ENCODE data around the gene DSTYK. TPM values are rescaled to one million over a fixed set of nuclear protein-coding genes. Genes with fewer than 3 reads are reported as not detected.
A peak's percentile ranks its signal among the peaks of the same experiment; 100 is the strongest.

Gene DSTYK, protein sequence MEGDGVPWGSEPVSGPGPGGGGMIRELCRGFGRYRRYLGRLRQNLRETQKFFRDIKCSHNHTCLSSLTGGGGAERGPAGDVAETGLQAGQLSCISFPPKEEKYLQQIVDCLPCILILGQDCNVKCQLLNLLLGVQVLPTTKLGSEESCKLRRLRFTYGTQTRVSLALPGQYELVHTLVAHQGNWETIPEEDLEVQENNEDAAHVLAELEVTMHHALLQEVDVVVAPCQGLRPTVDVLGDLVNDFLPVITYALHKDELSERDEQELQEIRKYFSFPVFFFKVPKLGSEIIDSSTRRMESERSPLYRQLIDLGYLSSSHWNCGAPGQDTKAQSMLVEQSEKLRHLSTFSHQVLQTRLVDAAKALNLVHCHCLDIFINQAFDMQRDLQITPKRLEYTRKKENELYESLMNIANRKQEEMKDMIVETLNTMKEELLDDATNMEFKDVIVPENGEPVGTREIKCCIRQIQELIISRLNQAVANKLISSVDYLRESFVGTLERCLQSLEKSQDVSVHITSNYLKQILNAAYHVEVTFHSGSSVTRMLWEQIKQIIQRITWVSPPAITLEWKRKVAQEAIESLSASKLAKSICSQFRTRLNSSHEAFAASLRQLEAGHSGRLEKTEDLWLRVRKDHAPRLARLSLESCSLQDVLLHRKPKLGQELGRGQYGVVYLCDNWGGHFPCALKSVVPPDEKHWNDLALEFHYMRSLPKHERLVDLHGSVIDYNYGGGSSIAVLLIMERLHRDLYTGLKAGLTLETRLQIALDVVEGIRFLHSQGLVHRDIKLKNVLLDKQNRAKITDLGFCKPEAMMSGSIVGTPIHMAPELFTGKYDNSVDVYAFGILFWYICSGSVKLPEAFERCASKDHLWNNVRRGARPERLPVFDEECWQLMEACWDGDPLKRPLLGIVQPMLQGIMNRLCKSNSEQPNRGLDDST
- total RNA-seq, result 18.3 TPM

DNA sequence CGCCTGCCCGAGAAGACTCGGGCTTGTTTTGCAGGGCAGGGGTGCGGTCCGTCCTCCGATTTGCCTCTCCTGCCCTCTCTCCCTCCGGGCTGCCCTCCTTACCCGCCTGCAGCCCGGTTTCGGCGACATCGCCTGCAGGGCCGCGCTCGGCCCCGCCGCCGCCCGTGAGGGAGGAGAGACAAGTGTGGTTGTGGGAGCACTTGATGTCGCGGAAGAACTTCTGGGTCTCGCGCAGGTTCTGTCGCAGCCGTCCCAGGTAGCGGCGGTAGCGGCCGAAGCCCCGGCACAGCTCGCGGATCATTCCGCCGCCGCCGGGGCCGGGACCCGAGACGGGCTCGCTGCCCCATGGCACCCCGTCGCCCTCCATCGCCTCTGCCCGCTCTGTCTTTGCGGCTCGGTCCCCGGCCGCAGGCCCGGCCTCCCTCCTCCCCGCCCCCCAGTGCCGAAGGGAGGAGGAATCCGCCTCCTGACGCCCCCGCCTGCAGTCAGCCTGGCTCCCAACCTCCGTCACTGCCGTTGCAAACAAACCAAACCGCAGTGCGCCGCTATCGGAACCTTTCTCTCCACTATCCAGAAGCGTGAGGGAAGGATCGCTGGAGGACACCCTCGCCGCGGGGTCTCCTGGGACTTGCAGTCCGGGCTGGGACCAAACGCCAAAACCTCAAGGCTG, at the start of gene DSTYK:
TSS of gene DSTYK (minus strand) at position 534 of the 670 bp plus-strand sequence. CDS start at position 367, 167 bp downstream.
- FAIRE-seq (no peak), DNase-seq (ENCODE audit: low spot score in 2 of 2) (peak; percentile 86 to 90)

- DNase-seq (ENCODE audit: low spot score in 2 of 2), result no peak
- no peak for FAIRE-seq
Measured at GRCh38 chr1:205259998-205260397, 48.5 kb upstream of the DSTYK start.

GRCh38 chr1:205259324-205259832, 47.9 kb upstream of the DSTYK start:
- DNase-seq (ENCODE audit: low spot score in 2 of 2), result no peak

GRCh38 chr1:205258719-205259118, 47.2 kb upstream of the DSTYK start:
- no peak for FAIRE-seq

More at GRCh38 chr1:205259324-205259832, 47.9 kb upstream of the DSTYK start:
- FAIRE-seq, result no peak

DNA sequence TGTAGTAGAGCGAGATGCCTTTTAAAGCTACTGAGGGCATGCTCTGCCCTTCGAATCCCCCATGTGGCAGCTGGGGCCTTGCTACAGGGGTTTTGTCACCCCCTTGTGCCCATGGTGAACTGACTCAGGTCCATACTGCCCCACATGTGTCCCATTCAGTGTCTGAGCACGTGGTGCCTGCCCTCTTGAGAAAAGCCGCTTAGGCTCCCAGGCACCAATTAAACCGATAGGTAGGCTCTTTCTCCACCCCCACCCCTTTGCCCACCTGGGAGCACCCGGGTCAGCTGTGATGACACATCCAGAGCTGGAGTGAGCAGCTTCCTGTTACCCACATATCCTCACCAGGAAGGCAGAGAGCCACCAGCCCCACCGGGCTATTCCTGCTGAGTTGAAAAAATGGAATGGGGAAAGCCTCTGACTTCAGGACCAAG, 46.8 kb upstream of the DSTYK start:
- DNase-seq (ENCODE audit: low spot score in 2 of 2) (no peak), FAIRE-seq (no peak)

More at GRCh38 chr1:205258719-205259118, 47.2 kb upstream of the DSTYK start:
- peak; percentile 66 to 69 for DNase-seq (ENCODE audit: low spot score in 2 of 2)

GRCh38 chr1:205257735-205258134, 46.2 kb upstream of the DSTYK start:
- no peak for DNase-seq (ENCODE audit: low spot score in 2 of 2)
- no peak for FAIRE-seq

- FAIRE-seq (no peak), DNase-seq (ENCODE audit: low spot score in 2 of 2) (no peak)
Measured at GRCh38 chr1:205256951-205257625, 45.6 kb upstream of the DSTYK start.

DNA sequence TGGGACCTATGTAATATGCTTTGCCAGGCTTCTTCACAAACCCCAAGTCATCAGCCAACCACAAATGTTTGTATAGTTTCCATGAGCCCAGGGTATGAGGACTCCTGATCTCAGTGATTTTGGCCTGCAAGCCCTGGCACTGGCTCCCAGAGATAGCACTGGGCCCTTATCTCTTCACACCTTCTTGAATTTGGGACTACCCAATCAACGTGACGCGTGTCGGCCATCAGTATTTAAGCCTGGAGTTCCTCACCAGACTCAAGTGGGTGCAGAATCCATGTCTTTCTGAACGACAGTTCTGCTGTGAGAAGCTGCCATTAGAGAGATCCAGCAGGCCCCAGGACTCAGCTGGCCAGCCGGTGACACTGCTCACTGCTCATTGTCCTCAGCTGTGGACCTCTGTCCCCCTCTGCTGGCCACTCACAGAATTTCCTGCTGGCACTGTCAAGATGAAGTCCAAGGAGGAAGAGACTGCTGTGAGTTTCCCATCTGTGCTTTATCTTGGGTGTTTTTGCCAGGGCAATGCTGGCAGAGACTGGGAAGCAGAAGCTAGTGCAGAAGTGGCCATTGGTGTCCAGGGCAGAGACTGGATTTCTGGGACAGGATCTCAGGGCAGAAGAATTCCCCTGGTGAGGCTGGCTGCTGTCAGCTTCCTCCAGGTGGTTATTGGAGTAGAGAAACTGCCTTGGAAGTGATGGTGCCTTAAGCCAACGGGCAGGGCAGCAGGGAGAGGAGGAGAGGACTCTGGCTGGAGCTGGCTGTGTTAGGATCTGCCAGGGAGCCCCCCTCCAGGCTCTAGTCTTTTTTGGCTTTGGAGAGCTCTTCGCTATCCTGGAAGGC, 44.7 kb upstream of the DSTYK start:
- FAIRE-seq, result no peak
- peak; percentile 68 to 85 for DNase-seq (ENCODE audit: low spot score in 2 of 2)

DNA sequence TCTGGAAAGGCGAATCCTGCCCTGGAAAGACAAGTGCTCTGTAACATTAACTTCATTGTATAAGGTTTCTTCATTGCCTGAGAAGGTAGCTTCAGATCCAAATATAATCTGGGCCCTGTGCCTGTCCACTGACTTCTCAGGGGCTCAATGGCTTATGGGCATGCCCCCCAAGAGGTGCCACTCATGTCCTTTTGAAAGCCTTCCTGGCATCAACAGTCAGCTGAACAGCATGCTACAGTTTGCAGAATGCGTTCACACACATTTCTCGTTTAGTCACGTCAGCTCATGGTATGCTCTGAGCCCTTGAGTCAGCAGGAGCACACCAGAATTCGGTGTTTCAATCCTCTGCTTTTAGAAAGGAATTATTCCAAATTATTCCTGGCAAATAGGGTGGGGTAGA, 40.1 kb upstream of the DSTYK start:
- DNase-seq (ENCODE audit: low spot score in 2 of 2), result no peak
- FAIRE-seq, result no peak

GRCh38 chr1:205250699-205251098, 39.2 kb upstream of the DSTYK start:
- DNase-seq (ENCODE audit: low spot score in 2 of 2), result no peak
- FAIRE-seq, result no peak

DNA sequence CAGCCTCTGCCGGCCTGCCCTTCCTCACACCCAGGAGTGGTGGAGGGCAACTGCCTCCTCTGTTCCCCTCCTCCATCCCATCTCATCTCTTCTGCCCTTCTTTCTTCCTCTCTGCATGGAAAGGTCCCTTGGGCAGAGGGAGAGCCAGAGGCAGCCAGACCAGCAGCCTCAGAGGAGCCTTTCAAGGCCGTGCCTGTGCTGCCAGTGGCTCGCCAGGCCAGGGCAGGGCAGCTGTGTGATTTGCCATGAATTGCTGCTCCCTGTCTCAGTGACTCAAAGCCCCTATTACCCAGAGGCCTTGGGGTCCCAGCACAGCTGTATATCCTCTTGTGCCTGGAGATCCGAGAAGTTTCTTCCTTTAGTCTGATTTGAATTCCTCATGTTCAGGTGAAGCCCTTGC, 38.1 kb upstream of the DSTYK start:
- DNase-seq (ENCODE audit: low spot score in 2 of 2) (no peak), FAIRE-seq (no peak)

DNA sequence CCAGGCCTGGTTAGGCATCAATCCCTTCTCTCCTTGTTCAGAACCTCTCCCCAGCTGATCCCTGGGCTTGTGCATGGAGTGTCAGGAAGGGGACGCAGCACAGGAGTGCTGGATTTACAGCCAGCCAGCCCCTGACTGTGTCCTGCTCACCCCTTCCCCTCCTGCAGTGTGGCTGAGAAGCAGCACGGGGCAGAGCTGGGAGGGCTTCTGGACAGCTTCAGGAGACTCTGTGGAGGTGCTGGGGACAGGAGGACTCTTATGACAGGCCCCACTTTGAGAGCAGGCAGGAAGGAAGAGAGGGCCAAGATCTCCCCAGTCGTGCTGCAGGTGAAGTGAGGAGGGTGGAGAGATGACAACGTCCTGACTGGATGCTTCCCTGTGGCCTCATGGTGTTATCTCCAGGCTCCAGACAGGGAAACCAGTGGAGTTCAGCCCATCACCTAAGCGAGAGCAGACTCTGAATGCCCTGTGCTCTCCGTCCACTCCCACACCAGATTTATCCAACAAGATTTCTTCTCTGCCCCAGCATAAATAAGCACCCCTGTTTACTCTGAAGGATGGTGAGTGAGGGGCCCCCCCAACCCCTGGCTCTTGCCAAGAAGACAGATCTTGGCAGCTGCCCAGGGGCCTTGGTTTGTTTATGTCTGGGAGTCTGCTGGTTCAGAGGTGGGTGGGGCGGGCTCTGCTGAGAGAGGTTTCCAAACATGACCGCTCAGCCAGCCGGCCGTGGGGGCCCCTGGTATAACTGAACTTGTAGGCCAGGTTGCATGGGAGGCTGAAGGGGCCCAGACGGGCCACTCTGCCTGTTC, 37.5 kb upstream of the DSTYK start:
- no peak for FAIRE-seq
- DNase-seq (ENCODE audit: low spot score in 2 of 2), result no peak

- no peak for FAIRE-seq
- peak in 1 of 2 donors; percentile 65 for DNase-seq (ENCODE audit: low spot score in 2 of 2)
Measured at GRCh38 chr1:205247130-205247921, 35.8 kb upstream of the DSTYK start.

GRCh38 chr1:205246351-205247119, 35.0 kb upstream of the DSTYK start:
- no peak for DNase-seq (ENCODE audit: low spot score in 2 of 2)
- FAIRE-seq, result no peak

DNA sequence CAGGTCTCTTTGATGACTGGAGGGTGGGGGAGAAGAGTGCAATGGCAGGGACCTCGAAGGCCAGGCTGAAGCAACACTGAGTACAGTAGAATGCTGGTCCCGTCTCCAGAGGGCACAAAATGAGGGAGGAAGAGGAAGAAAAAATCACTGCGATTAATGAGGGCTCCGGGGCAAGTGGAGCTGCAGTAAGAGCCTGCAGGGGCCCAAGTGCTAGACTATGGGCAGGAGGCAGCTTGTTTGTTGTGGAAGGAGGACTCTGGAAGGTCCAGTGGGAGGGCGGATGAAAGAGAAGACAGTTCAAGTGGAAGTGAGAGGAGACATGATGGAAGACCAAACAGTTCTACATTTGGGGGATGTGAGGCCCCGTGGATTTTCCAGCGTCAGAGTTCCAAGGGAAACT, 33.6 kb upstream of the DSTYK start:
- FAIRE-seq, result no peak
- DNase-seq (ENCODE audit: low spot score in 2 of 2), result no peak

DNA sequence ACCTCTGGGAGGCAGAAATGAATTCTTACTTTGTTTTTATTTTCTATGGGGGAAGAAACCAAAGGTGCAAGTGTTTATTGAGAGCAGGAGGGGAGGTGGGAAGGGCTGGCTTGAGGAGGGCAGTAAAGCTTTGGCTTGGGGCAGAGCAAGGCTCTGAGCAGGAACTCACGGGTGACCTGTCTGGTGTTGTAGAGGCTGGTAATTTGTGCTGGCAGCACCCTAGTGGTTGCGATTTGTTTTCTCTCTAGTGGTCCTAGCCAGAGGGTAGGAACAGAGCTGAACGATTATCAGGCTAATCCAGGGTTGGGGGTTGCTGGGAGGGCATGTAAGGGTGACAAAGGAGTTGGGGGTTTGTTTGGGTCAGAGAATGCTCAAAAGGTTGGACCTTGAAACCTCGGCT, 32.9 kb upstream of the DSTYK start:
- FAIRE-seq (no peak), DNase-seq (ENCODE audit: low spot score in 2 of 2) (no peak)

Measured in frontal cortex (tissue), 4 donors.